ENCODE results near the gene CCDC154.
"Not testable (repeated sequence)": the region's sequence is repeated elsewhere in the genome, so short reads cannot be mapped to it uniquely, and the experiment has no call there.

CCDC154 gene

DNA sequence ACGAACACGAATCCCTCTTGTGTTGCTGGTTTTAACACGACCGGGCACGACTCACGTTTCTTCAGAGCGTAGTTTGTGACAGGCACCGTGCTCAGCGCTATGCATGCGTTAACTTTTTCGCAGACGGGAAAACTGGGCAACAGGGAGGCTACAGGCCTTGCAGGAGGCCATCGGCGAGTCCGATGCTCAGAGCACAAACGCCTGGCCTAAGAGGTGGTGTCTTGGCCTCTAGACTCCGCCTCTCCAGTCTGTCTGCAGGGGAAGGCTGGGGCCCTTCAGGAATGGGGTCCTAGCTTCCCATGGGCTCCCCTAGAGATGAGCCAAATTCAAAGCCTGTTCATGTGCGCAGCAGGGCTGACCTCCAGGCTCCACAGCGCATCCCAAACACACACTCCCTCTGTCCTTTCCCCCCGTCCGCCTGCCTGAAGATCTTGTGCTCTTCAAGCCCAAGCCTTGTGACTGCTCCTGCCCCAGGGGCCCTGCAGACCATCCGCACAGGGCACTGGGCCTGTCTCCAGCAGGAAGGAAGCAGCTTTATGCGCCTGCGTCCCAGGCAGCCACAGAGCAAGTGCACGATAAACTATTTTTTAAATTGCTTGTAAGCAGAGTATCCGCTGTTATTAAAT is 27.3 kb upstream of the CCDC154 start:
- no peak overlapping the region for H3K27ac ChIP-seq (ENCODE audit: low read depth, low read length)
- no peak overlapping the region for H3K4me3 ChIP-seq (ENCODE audit: low read depth, low read length)
- H3K9ac ChIP-seq (ENCODE audit: low read length): peak overlapping the region; percentile 22
- no peaks in the 10 kb centered on the region for H3K27me3 ChIP-seq (ENCODE audit: control insufficient read depth, insufficient read depth, low read length)
- no peaks in the 10 kb centered on the region for H3K9me3 ChIP-seq (ENCODE audit: control insufficient read depth, insufficient read depth, low read depth, low read length)
- H3K36me3 ChIP-seq (ENCODE audit: control insufficient read depth, insufficient read depth, low read length): no peaks in the 10 kb centered on the region
- peaks cover 4% of the 10 kb centered on the region; the same call in 1 of the 2 replicates for H3K4me1 ChIP-seq (ENCODE audit: control insufficient read depth, insufficient read depth, low read length)

- Histone ChIP-seq H3K27ac (ENCODE audit: low read depth, low read length) (no peak overlapping the region), H3K4me3 (ENCODE audit: low read depth, low read length) (no peak overlapping the region), H3K36me3 (ENCODE audit: control insufficient read depth, insufficient read depth, low read length) (no peaks in the 10 kb centered on the region), H3K4me1 (ENCODE audit: control insufficient read depth, insufficient read depth, low read length) (peaks cover 4% of the 10 kb centered on the region; the same call in 1 of the 2 replicates), H3K9me3 (ENCODE audit: control insufficient read depth, insufficient read depth, low read depth, low read length) (no peaks in the 10 kb centered on the region), H3K9ac (ENCODE audit: low read length) (peak overlapping the region; percentile 9), H3K27me3 (ENCODE audit: control insufficient read depth, insufficient read depth, low read length) (no peaks in the 10 kb centered on the region)
These were observed 26.3 kb upstream of the CCDC154 start for GRCh38 chr16:1470481-1471251.

GRCh38 chr16:1469693-1470201 is 25.4 kb upstream of the CCDC154 start:
- Histone ChIP-seq H3K27me3 (ENCODE audit: control insufficient read depth, insufficient read depth, low read length) (no peaks in the 10 kb centered on the region), H3K9ac (ENCODE audit: low read length) (no peak overlapping the region), H3K27ac (ENCODE audit: low read depth, low read length) (no peak overlapping the region), H3K9me3 (ENCODE audit: control insufficient read depth, insufficient read depth, low read depth, low read length) (no peaks in the 10 kb centered on the region), H3K36me3 (ENCODE audit: control insufficient read depth, insufficient read depth, low read length) (no peaks in the 10 kb centered on the region), H3K4me3 (ENCODE audit: low read depth, low read length) (no peak overlapping the region), H3K4me1 (ENCODE audit: control insufficient read depth, insufficient read depth, low read length) (peaks cover 4% of the 10 kb centered on the region; the same call in 1 of the 2 replicates)

GRCh38 chr16:1469141-1469540 is 24.8 kb upstream of the CCDC154 start:
- not testable (repeated sequence) for H3K27ac ChIP-seq (ENCODE audit: low read depth, low read length); H3K36me3 ChIP-seq (ENCODE audit: control insufficient read depth, insufficient read depth, low read length); H3K4me3 ChIP-seq (ENCODE audit: low read depth, low read length); H3K27me3 ChIP-seq (ENCODE audit: control insufficient read depth, insufficient read depth, low read length); H3K9me3 ChIP-seq (ENCODE audit: control insufficient read depth, insufficient read depth, low read depth, low read length); H3K9ac ChIP-seq (ENCODE audit: low read length); H3K4me1 ChIP-seq (ENCODE audit: control insufficient read depth, insufficient read depth, low read length)

DNA sequence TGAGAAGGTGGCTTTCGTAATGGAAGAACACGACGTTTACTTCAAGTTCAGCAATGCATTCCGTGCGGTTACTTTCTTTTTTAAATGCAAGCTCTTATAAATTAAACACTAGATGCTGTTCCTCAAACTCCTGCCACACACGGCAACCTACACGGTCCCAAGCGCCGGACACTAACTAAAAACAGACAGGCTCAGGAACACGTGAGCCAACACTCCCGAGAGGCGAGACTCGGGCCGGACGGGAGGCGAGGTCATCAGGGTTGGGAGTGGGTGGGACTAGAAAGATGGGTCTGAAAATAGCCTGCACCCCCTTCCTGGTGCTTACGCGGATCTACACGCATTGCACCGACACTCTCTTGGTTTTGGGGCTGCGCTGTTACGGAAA is 24.1 kb upstream of the CCDC154 start:
- Histone ChIP-seq H3K27ac (ENCODE audit: low read depth, low read length) (no peak overlapping the region), H3K9me3 (ENCODE audit: control insufficient read depth, insufficient read depth, low read depth, low read length) (no peaks in the 10 kb centered on the region), H3K4me3 (ENCODE audit: low read depth, low read length) (no peak overlapping the region), H3K27me3 (ENCODE audit: control insufficient read depth, insufficient read depth, low read length) (no peaks in the 10 kb centered on the region), H3K9ac (ENCODE audit: low read length) (no peak overlapping the region), H3K36me3 (ENCODE audit: control insufficient read depth, insufficient read depth, low read length) (no peaks in the 10 kb centered on the region), H3K4me1 (ENCODE audit: control insufficient read depth, insufficient read depth, low read length) (no peaks in the 10 kb centered on the region)

- Histone ChIP-seq H3K27ac (ENCODE audit: low read depth, low read length) (no peak overlapping the region), H3K4me3 (ENCODE audit: low read depth, low read length) (no peak overlapping the region), H3K27me3 (ENCODE audit: control insufficient read depth, insufficient read depth, low read length) (no peaks in the 10 kb centered on the region), H3K36me3 (ENCODE audit: control insufficient read depth, insufficient read depth, low read length) (no peaks in the 10 kb centered on the region), H3K9me3 (ENCODE audit: control insufficient read depth, insufficient read depth, low read depth, low read length) (no peaks in the 10 kb centered on the region), H3K9ac (ENCODE audit: low read length) (no peak overlapping the region), H3K4me1 (ENCODE audit: control insufficient read depth, insufficient read depth, low read length) (no peaks in the 10 kb centered on the region)
These were observed 22.7 kb upstream of the CCDC154 start for GRCh38 chr16:1466968-1467521.

DNA sequence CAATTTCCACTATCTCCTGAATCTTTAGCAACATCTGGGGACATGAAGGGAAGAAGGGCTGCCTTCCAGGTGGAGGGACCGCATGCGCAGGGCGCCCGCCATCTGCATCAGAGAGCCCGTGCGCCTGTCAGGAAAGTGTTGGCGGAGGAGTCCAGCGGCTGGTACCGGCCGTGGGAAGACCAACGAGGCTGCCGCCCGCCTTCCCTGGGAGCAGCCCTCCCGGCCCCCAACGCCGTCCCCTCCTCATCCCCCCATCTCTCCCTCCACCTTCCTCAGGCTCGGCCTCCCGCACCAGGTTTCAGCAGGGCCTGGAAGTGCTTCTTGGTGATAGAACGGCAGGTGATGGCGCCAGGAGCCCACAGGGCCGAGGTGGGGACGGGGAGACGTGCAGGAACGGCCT is 21.7 kb upstream of the CCDC154 start:
- H3K4me1 ChIP-seq (ENCODE audit: control insufficient read depth, insufficient read depth, low read length): no peaks in the 10 kb centered on the region
- no peak overlapping the region for H3K27ac ChIP-seq (ENCODE audit: low read depth, low read length)
- H3K27me3 ChIP-seq (ENCODE audit: control insufficient read depth, insufficient read depth, low read length): no peaks in the 10 kb centered on the region
- no peak overlapping the region for H3K4me3 ChIP-seq (ENCODE audit: low read depth, low read length)
- no peak overlapping the region for H3K9ac ChIP-seq (ENCODE audit: low read length)
- no peaks in the 10 kb centered on the region for H3K9me3 ChIP-seq (ENCODE audit: control insufficient read depth, insufficient read depth, low read depth, low read length)
- H3K36me3 ChIP-seq (ENCODE audit: control insufficient read depth, insufficient read depth, low read length): peaks cover 7% of the 10 kb centered on the region

DNA sequence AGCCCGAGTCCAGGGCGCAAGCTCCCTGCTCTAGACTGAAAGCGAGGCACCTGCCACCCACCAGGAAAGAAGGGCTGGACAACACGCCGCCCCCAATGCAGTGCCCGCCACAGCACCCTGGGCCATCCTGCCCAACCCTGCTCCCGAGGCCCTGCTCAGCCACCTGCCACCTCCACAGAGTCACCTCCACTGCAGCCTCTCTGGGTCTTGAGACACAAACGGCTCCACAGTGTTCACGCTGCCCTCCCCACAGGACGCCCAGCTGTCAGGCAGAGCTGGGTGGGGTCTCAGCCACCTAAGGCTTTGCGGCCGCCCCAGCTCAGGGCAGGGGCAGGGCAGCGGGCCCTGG is 21.2 kb upstream of the CCDC154 start:
- no peak overlapping the region for H3K27ac ChIP-seq (ENCODE audit: low read depth, low read length)
- no peak overlapping the region for H3K4me3 ChIP-seq (ENCODE audit: low read depth, low read length)
- peaks cover 12% of the 10 kb centered on the region for H3K36me3 ChIP-seq (ENCODE audit: control insufficient read depth, insufficient read depth, low read length)
- no peaks in the 10 kb centered on the region for H3K4me1 ChIP-seq (ENCODE audit: control insufficient read depth, insufficient read depth, low read length)
- no peaks in the 10 kb centered on the region for H3K27me3 ChIP-seq (ENCODE audit: control insufficient read depth, insufficient read depth, low read length)
- no peaks in the 10 kb centered on the region for H3K9me3 ChIP-seq (ENCODE audit: control insufficient read depth, insufficient read depth, low read depth, low read length)
- H3K9ac ChIP-seq (ENCODE audit: low read length): no peak overlapping the region

DNA sequence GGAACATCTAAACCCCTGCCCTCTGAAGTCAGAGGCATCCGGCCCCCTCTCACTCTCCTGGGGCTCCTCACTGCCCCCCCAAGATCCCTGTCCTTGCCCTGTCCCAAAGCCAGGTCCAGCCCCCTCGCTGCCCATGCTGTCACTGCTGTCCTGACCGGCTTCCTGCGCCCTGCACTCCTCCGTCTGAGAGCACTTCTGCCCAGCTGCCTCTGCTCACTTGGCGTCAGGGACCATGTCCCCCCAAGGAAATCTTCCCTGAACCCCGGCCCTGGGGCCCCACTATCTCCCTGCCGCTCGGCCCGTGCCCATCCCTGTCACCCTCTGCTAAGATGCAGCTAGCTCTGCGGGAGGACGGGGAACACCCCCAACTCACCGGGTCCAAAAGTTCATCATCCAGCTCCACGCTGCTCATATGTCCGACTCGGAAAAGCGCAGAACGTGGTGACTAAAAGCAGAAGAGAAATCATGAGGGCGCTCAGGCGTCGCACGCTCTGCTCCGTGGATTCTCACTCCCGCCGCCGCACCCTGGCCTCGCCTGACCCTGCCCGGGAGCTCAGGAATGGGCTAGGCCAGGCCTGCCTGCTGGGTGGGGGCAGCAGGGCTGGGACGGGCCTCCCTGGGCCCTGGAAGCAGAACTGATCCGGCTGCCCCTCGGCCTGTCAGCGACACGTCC is 20.7 kb upstream of the CCDC154 start:
- Histone ChIP-seq H3K9ac (ENCODE audit: low read length) (no peak overlapping the region), H3K36me3 (ENCODE audit: control insufficient read depth, insufficient read depth, low read length) (peaks cover 17% of the 10 kb centered on the region)

GRCh38 chr16:1464196-1464893 is 20.0 kb upstream of the CCDC154 start:
- peaks cover 20% of the 10 kb centered on the region for H3K36me3 ChIP-seq (ENCODE audit: control insufficient read depth, insufficient read depth, low read length)
- H3K27ac ChIP-seq (ENCODE audit: low read depth, low read length): no peak overlapping the region
- H3K4me1 ChIP-seq (ENCODE audit: control insufficient read depth, insufficient read depth, low read length): no peaks in the 10 kb centered on the region
- no peak overlapping the region for H3K4me3 ChIP-seq (ENCODE audit: low read depth, low read length)
- no peaks in the 10 kb centered on the region for H3K9me3 ChIP-seq (ENCODE audit: control insufficient read depth, insufficient read depth, low read depth, low read length)
- no peak overlapping the region for H3K9ac ChIP-seq (ENCODE audit: low read length)
- no peaks in the 10 kb centered on the region for H3K27me3 ChIP-seq (ENCODE audit: control insufficient read depth, insufficient read depth, low read length)

More for the DNA sequence above, 20.7 kb upstream of the CCDC154 start:
- no peak overlapping the region for H3K27ac ChIP-seq (ENCODE audit: low read depth, low read length)
- no peak overlapping the region for H3K4me3 ChIP-seq (ENCODE audit: low read depth, low read length)
- no peaks in the 10 kb centered on the region for H3K9me3 ChIP-seq (ENCODE audit: control insufficient read depth, insufficient read depth, low read depth, low read length)
- no peaks in the 10 kb centered on the region for H3K27me3 ChIP-seq (ENCODE audit: control insufficient read depth, insufficient read depth, low read length)
- H3K4me1 ChIP-seq (ENCODE audit: control insufficient read depth, insufficient read depth, low read length): no peaks in the 10 kb centered on the region
